ENCODE measurements around the gene NDUFA11. TPM values are rescaled to one million over a fixed set of nuclear protein-coding genes. Genes with fewer than 3 reads are reported as not detected.
"Not testable (repeated sequence)": the region's sequence is repeated elsewhere in the genome, so short reads cannot be mapped to it uniquely, and the experiment has no call there.

Gene NDUFA11
- total RNA-seq, 1 experiment from 2014 or later, result 245 TPM

- not testable (repeated sequence) for H3K27me3 ChIP-seq; DNase-seq; H3K36me3 ChIP-seq; H3K27ac ChIP-seq; H3K4me3 ChIP-seq; H3K9me3 ChIP-seq (replicated peaks)
- peaks cover 34% of the 10 kb centered on the region for H3K4me1 ChIP-seq
Measured at GRCh38 chr19:5874496-5874895, 29.1 kb downstream of the NDUFA11 start.

GRCh38 chr19:5873617-5874199 lies 29.9 kb downstream of the NDUFA11 start:
- H3K27me3 ChIP-seq, result no peaks in the 10 kb centered on the region
- peaks cover 27% of the 10 kb centered on the region for H3K4me1 ChIP-seq
- H3K27ac ChIP-seq, result no peak overlapping the region
- no peaks in the 10 kb centered on the region for H3K9me3 ChIP-seq (replicated peaks)
- no peak for DNase-seq
- H3K36me3 ChIP-seq, result no peaks in the 10 kb centered on the region
- H3K4me3 ChIP-seq, result no peak overlapping the region

GRCh38 chr19:5870986-5871394 lies 32.6 kb downstream of the NDUFA11 start:
- Histone ChIP-seq H3K36me3 (no peaks in the 10 kb centered on the region), H3K4me3 (no peak overlapping the region), H3K4me1 (peaks cover 3% of the 10 kb centered on the region; the same call in 1 of the 2 replicates), H3K27ac (no peak overlapping the region), H3K27me3 (no peaks in the 10 kb centered on the region), H3K9me3 (replicated peaks) (no peaks in the 10 kb centered on the region)
- no peak for DNase-seq

- H3K36me3 ChIP-seq, result no peaks in the 10 kb centered on the region
- H3K9me3 ChIP-seq (replicated peaks), result no peaks in the 10 kb centered on the region
- peaks cover 5% of the 10 kb centered on the region for H3K4me1 ChIP-seq
- no peak overlapping the region for H3K4me3 ChIP-seq
- no peak overlapping the region for H3K27ac ChIP-seq
- DNase-seq, result no peak
- no peaks in the 10 kb centered on the region for H3K27me3 ChIP-seq
Measured at GRCh38 chr19:5867201-5868136, 36.1 kb downstream of the NDUFA11 start.

- Histone ChIP-seq H3K36me3 (no peaks in the 10 kb centered on the region), H3K27ac (no peak overlapping the region), H3K9me3 (replicated peaks) (no peaks in the 10 kb centered on the region), H3K27me3 (no peaks in the 10 kb centered on the region), H3K4me3 (no peak overlapping the region), H3K4me1 (peaks cover 9% of the 10 kb centered on the region)
- DNase-seq, result no peak
Measured at GRCh38 chr19:5865772-5866171, 37.8 kb downstream of the NDUFA11 start.

- H3K4me1 ChIP-seq, result peaks cover 9% of the 10 kb centered on the region
- H3K27me3 ChIP-seq, result no peaks in the 10 kb centered on the region
- no peak overlapping the region for H3K4me3 ChIP-seq
- H3K9me3 ChIP-seq (replicated peaks), result no peaks in the 10 kb centered on the region
- H3K36me3 ChIP-seq, result no peaks in the 10 kb centered on the region
- H3K27ac ChIP-seq, result no peak overlapping the region
- no peak for DNase-seq
Measured at GRCh38 chr19:5864725-5865486, 38.7 kb downstream of the NDUFA11 start.

GRCh38 chr19:5864013-5864720 lies 39.4 kb downstream of the NDUFA11 start:
- no peak for DNase-seq
- no peaks in the 10 kb centered on the region for H3K27me3 ChIP-seq
- no peaks in the 10 kb centered on the region for H3K9me3 ChIP-seq (replicated peaks)
- H3K36me3 ChIP-seq, result no peaks in the 10 kb centered on the region
- H3K27ac ChIP-seq, result no peak overlapping the region
- no peak overlapping the region for H3K4me3 ChIP-seq
- H3K4me1 ChIP-seq, result peaks cover 9% of the 10 kb centered on the region

- Histone ChIP-seq H3K4me1 (peaks cover 9% of the 10 kb centered on the region), H3K4me3 (no peak overlapping the region), H3K9me3 (replicated peaks) (no peaks in the 10 kb centered on the region), H3K27me3 (no peaks in the 10 kb centered on the region), H3K36me3 (no peaks in the 10 kb centered on the region), H3K27ac (no peak overlapping the region)
- peak; percentile 49 to 53 for DNase-seq
Measured at GRCh38 chr19:5863030-5863665, 40.4 kb downstream of the NDUFA11 start.

- no peaks in the 10 kb centered on the region for H3K9me3 ChIP-seq (replicated peaks)
- no peak overlapping the region; the same call in 1 of the 2 replicates for H3K27ac ChIP-seq
- no peak for DNase-seq
- peaks cover 4% of the 10 kb centered on the region for H3K4me1 ChIP-seq
- no peak overlapping the region for H3K4me3 ChIP-seq
- no peaks in the 10 kb centered on the region for H3K27me3 ChIP-seq
- H3K36me3 ChIP-seq, result peaks cover 8% of the 10 kb centered on the region; the same call in 1 of the 2 replicates
Measured at GRCh38 chr19:5857203-5858081, 46.1 kb downstream of the NDUFA11 start.

- not testable (repeated sequence) for H3K36me3 ChIP-seq; H3K9me3 ChIP-seq (replicated peaks)
Measured at GRCh38 chr19:5855151-5855550, 48.4 kb downstream of the NDUFA11 start.

GRCh38 chr19:5854121-5854520 lies 49.5 kb downstream of the NDUFA11 start:
- not testable (repeated sequence) for H3K27ac ChIP-seq; H3K4me3 ChIP-seq; DNase-seq; H3K9me3 ChIP-seq (replicated peaks); H3K27me3 ChIP-seq; H3K4me1 ChIP-seq; H3K36me3 ChIP-seq

More at GRCh38 chr19:5855151-5855550, 48.4 kb downstream of the NDUFA11 start:
- not testable (repeated sequence) for H3K27ac ChIP-seq, H3K27me3 ChIP-seq, DNase-seq, H3K4me3 ChIP-seq, H3K4me1 ChIP-seq

GRCh38 chr19:5851302-5851701 lies 52.3 kb downstream of the NDUFA11 start, which contains the start of gene FUT3:
Gene FUT3, minus strand, starts transcription at chr19:5851449.
- Histone ChIP-seq H3K27me3 (no peaks in the 10 kb centered on the region), H3K9me3 (replicated peaks) (no peaks in the 10 kb centered on the region), H3K4me3 (no peak within 1 kb of the TSS), H3K36me3 (peaks cover 8% of the 10 kb centered on the region; the same call in 1 of the 2 replicates), H3K4me1 (peaks cover 4% of the 10 kb centered on the region), H3K27ac (no peak within 1 kb of the TSS)
- DNase-seq, result no peak

- no peaks in the 10 kb centered on the region for H3K27me3 ChIP-seq
- no peak for DNase-seq
- H3K9me3 ChIP-seq (replicated peaks), result no peaks in the 10 kb centered on the region
- H3K4me1 ChIP-seq, result peaks cover 9% of the 10 kb centered on the region
- H3K36me3 ChIP-seq, result peaks cover 8% of the 10 kb centered on the region; the same call in 1 of the 2 replicates
- no peak overlapping the region for H3K4me3 ChIP-seq
- H3K27ac ChIP-seq, result no peak overlapping the region
Measured at GRCh38 chr19:5850743-5851293, 52.8 kb downstream of the NDUFA11 start.
